Stimulated activated CD8-positive, alpha-beta memory T cell treated with anti-CD3 and anti-CD28 coated beads, Interleukin-12 subunit alpha, Interleukin-12 subunit beta, amount 100 ng/mL, for 1 hour (primary cell): Measurements from ENCODE around the gene ZNF500.
A peak's percentile ranks its signal among the peaks of the same experiment; 100 is the strongest.

Source experiments
- DNase-seq: peaks from one replicate; pipeline ENCODE4 v3.0.0-alpha.2; 2020; ENCODE audit warnings: low read depth

ZNF500 gene

DNA sequence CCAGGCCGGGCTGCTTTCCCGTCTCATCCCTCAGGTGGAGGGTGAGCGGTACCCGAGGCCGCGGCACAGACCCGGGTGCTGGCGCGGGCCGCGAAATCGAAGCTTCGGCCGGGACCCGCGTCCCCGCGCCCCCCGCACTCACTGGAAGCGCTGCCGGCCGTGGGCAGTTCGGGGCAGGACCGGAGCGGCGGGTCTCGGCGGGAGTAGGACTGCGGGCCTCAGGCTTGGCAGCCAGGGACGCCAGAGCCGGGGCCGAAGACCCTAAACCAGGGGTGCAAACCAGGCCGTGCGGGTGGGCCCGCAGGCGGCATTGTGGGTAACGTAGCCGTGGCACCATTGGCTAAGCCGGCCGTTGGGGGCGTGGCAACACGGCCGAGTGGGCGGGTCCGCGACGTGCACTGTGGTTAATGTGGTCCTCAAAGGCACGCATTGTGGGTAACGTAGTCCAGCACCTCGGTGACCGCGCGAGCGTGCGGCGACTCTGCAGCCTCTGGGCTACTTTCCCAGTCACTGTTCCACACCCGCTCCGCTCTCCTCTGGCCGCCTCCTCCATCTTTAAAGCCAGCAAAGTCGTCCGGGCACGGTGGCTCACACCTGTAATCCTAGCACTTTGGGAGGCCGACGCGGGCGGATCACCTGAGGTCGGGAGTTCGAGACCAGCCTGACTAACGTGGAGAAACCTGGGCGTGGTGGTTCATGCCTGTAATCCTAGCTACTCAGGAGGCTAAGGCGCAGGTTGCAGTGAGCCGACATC lies at the start of gene ZNF500:
ZNF500 (minus strand) TSS at position 288 of the 754 bp plus-strand sequence. CDS start 1,184 bp downstream, outside the sequence.
- DNase-seq = peak; percentile 92

DNA sequence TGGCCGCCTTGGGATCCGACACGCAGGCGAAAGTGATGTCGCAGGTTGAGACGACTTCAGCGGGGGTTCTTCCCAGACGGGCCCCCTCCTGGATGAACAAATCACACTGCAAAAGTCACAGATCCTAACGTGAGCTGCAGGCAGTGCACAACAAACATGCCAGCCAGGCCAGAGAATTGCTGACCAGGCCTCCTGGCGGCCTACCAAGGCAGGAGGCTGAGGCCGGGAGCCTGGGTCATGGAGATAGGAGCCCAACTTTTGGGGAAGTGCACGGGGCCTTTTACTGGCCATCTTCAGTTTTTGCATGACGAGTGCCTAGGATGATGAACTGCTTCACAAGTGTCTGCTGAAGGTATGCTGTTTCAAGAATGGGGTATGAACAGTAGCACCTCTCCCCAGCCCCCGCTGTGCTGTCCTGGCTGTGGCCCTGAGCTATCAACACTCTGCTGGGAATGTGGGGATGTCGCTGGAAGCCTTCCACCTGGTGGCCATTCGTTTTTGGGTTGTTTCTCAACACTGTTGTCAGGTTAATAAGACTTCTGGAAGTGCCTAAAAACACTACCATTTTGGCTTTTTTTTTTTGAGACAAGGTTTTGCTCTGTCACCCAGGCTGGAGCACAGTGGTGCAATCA lies 47.7 kb upstream of the ZNF500 start:
- DNase-seq = no peak

DNA sequence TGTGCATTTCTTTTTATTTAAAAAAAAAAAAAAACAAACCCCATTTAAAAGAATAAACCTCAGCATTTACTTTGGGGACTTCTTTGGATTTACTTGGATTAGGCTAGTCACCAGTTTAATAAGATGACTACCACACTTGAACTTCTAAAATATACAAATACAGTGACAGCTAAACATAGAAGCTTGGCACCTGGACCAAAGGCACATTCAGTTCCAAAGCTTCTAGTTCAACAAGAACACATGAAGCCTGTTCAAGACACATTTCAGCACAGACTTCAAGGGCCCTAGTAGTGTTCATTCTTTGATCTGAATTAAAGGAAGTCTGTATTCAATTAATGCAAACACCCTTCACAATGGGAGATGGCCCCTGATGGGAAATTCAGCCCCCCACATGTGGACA lies 47.1 kb upstream of the ZNF500 start:
- DNase-seq = no peak

DNA sequence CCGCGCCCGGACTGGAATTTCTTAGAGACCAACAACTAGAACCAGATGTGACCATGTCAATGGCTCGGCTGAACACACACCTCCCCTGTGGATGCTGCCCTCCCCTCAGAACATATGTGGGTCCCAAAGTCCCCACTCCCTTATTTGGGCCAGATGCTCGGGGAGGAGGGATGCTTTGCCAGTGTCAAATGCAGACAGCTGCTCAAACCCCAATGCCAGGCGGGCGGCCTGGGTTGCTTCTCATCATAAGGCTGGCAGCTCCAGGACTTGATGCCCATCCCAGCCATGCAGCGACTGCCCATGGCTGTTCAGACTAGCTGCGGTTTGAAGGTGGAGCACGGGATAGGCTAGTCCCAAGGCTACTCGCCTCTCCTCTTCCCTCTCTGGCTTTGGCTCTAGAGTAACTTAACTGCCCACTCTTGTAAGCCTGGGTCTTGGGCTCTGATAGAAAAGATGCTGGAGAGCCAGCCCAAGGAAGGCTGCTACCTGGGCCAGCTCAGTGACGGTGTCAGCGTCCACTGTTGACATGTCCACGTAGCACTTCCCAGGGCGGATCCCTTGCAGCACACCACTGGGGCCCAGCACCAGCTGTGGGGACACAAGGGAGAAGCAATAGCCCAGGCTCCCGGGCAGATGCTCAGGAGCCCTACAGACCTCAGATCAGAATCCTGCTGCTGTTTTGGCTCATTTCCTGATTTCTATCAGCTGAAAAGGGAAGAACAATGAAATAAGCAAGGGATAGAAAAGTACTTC lies 46.5 kb upstream of the ZNF500 start:
- no peak for DNase-seq

- DNase-seq = no peak
Observed at GRCh38 chr16:4811773-4812172, 44.8 kb upstream of the ZNF500 start.

- no peak for DNase-seq
Observed at GRCh38 chr16:4811242-4811641, 44.3 kb upstream of the ZNF500 start.

- DNase-seq = no peak
Observed at GRCh38 chr16:4806280-4806679, 39.3 kb upstream of the ZNF500 start.

DNA sequence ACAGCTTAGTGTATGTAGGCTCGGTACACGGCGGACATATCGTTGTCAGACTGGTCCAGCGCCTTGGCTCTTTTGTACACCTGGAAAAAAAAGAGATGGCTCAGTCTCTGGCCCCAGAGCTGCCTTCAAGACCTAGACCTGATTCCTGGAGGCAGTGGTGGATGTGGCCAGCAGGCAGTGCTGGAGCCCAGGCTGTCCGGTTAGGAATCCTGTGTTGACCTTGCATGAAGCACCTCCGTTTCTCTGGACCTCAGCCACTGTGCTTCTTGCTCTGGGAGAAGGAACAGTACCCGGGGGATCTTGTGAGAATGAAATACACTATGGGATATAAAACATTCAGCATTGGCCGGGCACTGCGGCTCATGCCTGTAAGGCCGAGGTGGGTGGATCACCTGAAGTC lies 38.3 kb upstream of the ZNF500 start:
- DNase-seq = no peak

GRCh38 chr16:4803898-4804762 lies 37.2 kb upstream of the ZNF500 start:
- no peak for DNase-seq

GRCh38 chr16:4803401-4803844 lies 36.5 kb upstream of the ZNF500 start:
- DNase-seq = no peak

DNA sequence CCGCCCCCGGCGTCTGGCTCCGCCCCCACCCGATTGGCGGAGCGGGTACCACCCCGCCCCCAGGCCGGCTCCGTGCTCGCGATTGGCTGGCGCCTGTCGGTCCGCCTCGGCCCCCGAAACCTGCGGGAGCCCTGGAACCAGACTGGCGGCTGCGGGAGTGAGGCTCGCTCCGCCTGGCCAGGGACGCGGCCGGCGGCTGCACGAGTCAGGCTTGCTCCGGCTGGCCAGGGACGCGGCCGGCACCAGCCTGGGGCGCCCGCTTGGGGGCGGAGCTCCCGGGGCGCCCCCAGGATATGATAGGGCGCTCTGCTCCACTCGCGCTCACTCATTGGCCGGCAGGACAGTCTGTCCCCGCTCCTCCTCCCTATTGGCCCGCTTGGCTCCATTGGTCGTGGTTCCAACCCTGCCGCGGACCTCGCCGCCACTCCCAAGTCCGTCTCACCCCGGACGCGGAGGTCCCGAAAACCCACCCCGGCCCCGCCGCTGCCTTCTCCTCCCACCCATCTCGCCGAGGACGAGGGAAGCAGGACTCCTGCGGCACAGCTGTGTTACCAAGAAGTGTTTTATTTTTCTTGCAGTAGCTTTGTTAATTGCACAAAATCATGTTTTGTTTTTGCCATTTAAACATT lies 35.8 kb upstream of the ZNF500 start:
- peak; percentile 77 for DNase-seq

DNA sequence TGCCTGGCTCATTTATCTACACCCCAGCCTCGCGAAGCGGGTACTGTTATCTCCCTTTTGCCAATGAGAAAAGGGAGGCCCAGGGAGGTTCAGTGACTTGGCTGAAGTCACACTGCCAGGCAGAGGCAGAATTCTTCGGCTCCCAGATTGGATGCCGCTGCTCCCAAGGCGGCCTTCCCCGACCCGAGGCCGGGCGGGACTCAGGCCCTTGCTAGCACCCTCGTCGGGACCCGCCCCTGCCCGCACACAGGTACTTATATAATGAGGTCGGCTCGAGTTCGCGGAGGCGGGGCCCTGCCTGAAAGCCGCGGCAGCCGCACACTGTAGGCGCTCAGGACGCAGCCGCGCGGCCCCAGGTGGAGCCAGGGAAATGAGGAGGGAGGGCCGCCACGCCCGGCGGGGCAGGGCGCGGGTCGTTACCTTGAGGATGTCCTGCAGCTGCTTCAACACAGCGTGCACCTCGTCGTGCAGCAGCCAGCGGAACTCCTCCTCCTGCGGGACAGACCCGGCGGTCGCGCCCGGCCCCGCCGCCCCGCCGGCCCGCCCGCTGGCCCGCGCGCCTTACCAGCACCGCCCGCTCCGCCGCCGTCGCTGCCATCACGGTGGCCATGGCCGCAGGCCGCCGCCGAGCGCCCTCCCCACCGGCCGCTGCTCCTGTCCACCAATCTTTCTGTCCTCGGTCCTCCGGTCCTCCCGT lies 35.1 kb upstream of the ZNF500 start, which contains the start of gene ROGDI:
ROGDI (minus strand) TSS at position 672 of the 697 bp plus-strand sequence; CDS start at position 610, 62 bp downstream.
- DNase-seq = peak; percentile 53

- no peak for DNase-seq
Observed at GRCh38 chr16:4801051-4801961, 34.3 kb upstream of the ZNF500 start.

GRCh38 chr16:4800290-4801041 lies 33.5 kb upstream of the ZNF500 start:
- no peak for DNase-seq

GRCh38 chr16:4799171-4799855 lies 32.4 kb upstream of the ZNF500 start:
- DNase-seq = no peak

DNA sequence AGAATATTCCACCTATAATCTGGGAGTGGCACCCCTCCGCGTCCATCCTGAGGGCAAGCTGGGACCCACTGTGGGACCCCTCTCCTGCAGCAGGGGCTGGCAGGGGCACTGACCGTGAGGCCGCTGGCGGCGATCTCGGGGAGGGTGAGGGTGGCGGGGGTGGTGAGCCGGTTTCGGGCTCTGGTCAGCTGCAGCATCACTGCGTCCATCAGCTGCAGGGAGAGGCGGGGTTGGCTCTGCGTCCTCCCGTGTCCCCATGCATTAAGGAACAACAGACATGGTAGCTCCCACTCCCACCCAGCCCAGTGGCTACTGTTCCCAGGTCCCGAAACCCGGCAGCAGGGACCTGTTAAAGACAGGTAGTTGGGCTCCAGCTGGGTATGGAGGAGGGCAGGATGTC lies 31.5 kb upstream of the ZNF500 start:
- no peak for DNase-seq

- DNase-seq = no peak
Observed at GRCh38 chr16:4797805-4798252, 30.9 kb upstream of the ZNF500 start.
